ENCODE measurements around the gene WIPF2.

WIPF2 gene

GRCh38 chr17:40309949-40310510 lies 90.9 kb downstream of the WIPF2 start:
- TF ChIP-seq CTCF (IDR thresholded peaks at IDR 0.05; ENCODE audit: control insufficient read depth, insufficient read depth, low read depth, low read length, missing control alignments), result no peak
- no peak for DNase-seq (ENCODE audit: low read depth)
- H3K4me3 ChIP-seq (ENCODE audit: control insufficient read depth, low read depth, low read length), result no peak overlapping the region

GRCh38 chr17:40310882-40311391 lies 91.8 kb downstream of the WIPF2 start:
- DNase-seq (ENCODE audit: low read depth), result no peak
- no peak overlapping the region for H3K4me3 ChIP-seq (ENCODE audit: control insufficient read depth, low read depth, low read length)
- TF ChIP-seq CTCF (IDR thresholded peaks at IDR 0.05; ENCODE audit: control insufficient read depth, insufficient read depth, low read depth, low read length, missing control alignments), result no peak

DNA sequence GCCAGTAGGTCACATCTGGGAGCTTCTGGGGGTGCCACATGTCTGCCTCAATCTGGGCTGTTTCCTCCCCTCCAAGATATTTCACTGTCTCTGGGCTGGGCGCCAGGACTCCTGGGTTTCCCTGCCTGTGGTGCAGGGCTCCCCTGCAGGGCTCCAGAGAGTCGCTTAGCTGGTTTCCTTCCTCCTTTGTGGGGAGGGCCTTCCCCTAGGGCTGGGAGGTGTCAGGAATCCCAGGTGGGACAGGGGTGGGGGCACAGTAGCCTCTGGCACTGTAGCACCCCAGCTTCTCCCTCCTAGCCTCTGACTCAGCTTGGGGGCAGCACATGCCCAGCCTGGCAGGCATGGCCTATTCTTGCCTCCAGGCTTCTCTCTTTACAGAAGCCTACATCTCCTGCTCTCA lies 92.5 kb downstream of the WIPF2 start:
- no peak overlapping the region for H3K4me3 ChIP-seq (ENCODE audit: control insufficient read depth, low read depth, low read length)
- no peak for TF ChIP-seq CTCF (IDR thresholded peaks at IDR 0.05; ENCODE audit: control insufficient read depth, insufficient read depth, low read depth, low read length, missing control alignments)
- no peak for DNase-seq (ENCODE audit: low read depth)

DNA sequence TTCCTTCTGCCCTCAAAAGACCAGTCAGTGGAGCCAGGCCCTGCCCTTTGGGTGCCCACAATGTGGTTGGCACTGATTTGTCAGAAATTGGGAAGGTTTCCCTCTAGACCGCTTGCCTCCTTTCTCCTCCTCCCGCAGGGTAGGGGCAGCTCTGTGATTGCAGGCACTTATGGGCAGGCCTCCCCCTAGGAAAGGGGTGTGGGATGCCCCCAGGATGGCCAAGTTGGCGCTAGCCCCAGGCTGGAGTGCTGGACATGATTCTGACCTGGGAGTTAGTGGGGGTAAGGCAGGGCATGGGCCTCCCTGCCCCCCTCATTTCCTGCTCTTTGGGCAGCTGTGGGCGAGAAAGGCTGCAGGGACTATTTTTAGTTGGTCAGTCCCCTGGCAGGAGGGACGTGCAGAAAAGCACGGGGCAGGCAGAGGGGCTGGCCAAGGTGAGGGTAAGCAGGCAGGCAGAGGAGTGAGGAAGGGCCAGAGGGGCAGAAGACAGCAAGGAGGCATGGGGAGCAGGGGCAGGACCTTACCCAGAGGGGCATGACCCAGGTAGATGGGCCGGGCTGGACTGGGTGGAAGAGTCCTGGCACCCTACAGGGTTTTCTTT lies 93.1 kb downstream of the WIPF2 start:
- DNase-seq (ENCODE audit: low read depth), result no peak
- no peak for TF ChIP-seq CTCF (IDR thresholded peaks at IDR 0.05; ENCODE audit: control insufficient read depth, insufficient read depth, low read depth, low read length, missing control alignments)
- H3K4me3 ChIP-seq (ENCODE audit: control insufficient read depth, low read depth, low read length), result no peak overlapping the region

- no peak for TF ChIP-seq CTCF (IDR thresholded peaks at IDR 0.05; ENCODE audit: control insufficient read depth, insufficient read depth, low read depth, low read length, missing control alignments)
- DNase-seq (ENCODE audit: low read depth), result no peak
- no peak overlapping the region for H3K4me3 ChIP-seq (ENCODE audit: control insufficient read depth, low read depth, low read length)
Observed at GRCh38 chr17:40312893-40313667, 94.0 kb downstream of the WIPF2 start.

DNA sequence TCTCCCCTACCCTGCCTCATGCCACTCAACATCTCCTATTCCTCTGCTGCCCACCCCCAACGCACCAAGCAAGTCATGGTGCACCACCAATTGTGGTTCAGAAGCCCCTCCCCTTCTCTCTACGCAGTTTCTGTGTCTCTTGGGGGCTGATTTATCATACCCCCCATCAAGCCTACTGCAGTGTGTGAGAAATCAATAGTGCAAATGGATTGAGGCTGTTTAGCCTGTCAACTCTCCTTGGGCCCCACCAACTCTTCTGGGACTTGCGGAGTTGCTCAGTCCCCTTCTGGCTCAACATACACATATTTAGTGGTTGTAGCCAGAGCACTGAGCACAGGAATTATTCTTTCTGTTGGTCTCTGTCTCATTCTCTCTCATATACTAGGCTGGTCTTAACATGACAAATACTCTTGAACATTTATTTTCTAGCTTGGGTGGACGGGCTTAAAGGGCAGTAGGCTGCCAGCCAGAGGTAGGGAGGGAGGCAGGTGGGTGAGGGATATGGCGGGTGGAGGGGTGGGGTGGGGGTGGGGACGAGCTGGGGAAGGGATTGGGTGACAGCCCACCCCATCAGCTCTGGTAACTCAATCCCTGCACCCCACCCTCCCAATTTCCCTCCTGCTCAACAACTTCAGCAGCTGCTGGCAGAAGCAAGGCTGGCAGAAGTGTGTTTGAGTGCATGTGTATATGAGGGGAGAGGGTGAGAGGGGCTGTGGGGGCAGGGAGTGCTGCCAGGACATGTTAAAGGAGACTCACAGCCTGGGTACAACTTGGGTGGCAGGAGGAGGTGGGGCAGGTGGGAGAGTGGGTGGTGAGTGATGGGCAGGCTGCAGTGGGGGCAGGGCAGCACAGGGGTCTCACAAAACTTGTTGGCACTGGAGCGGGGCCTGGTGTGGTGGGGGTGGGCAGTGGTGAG lies 94.8 kb downstream of the WIPF2 start:
- no peak for DNase-seq (ENCODE audit: low read depth)
- no peak overlapping the region for H3K4me3 ChIP-seq (ENCODE audit: control insufficient read depth, low read depth, low read length)
- no peak for TF ChIP-seq CTCF (IDR thresholded peaks at IDR 0.05; ENCODE audit: control insufficient read depth, insufficient read depth, low read depth, low read length, missing control alignments)
